Stimulated activated CD8-positive, alpha-beta memory T cell treated with anti-CD3 and anti-CD28 coated beads, Interleukin-4, amount 100 ng/mL, for 24 hours (primary cell): ENCODE results near the gene CEP43.

ENCODE experiments used
- DNase-seq: peaks from one replicate; pipeline ENCODE4 v3.0.0-alpha.2; 2020; ENCODE audit warnings: low read depth

The CEP43 gene

GRCh38 chr6:166999145-166999883 lies at the start of gene CEP43:
Gene CEP43, plus strand, starts transcription at chr6:166999397. Its CDS starts 16 bp downstream, at chr6:166999413.
- DNase-seq = peak; percentile 90

- no peak for DNase-seq
These were observed 49.4 kb upstream of the CEP43 start for GRCh38 chr6:166949528-166950442.

- no peak for DNase-seq
These were observed 48.8 kb upstream of the CEP43 start for GRCh38 chr6:166950443-166950821.

GRCh38 chr6:166950892-166951669 lies 48.1 kb upstream of the CEP43 start:
- peak; percentile 49 for DNase-seq

- DNase-seq = no peak
These were observed 47.5 kb upstream of the CEP43 start for GRCh38 chr6:166951670-166952060.

GRCh38 chr6:166952121-166952520 lies 47.1 kb upstream of the CEP43 start:
- DNase-seq = no peak

- DNase-seq = no peak
These were observed 46.4 kb upstream of the CEP43 start for GRCh38 chr6:166952567-166953486.

GRCh38 chr6:166954118-166954713 lies 45.0 kb upstream of the CEP43 start:
- no peak for DNase-seq

GRCh38 chr6:166955121-166955864 lies 43.9 kb upstream of the CEP43 start:
- DNase-seq = no peak

GRCh38 chr6:166955865-166956443 lies 43.2 kb upstream of the CEP43 start:
- no peak for DNase-seq

- DNase-seq = peak; percentile 98
These were observed 42.6 kb upstream of the CEP43 start, which contains the start of gene RNASET2 for GRCh38 chr6:166956444-166957086. Gene RNASET2, minus strand, starts transcription at chr6:166956550. Its CDS starts 368 bp downstream, at chr6:166956182.

- peak; percentile 45 for DNase-seq
These were observed 42.0 kb upstream of the CEP43 start for GRCh38 chr6:166957087-166957804.

GRCh38 chr6:166957805-166958076 lies 41.5 kb upstream of the CEP43 start:
- DNase-seq = no peak

- no peak for DNase-seq
These were observed 40.0 kb upstream of the CEP43 start for GRCh38 chr6:166958926-166959861.

- no peak for DNase-seq
These were observed 39.1 kb upstream of the CEP43 start for GRCh38 chr6:166959911-166960608.

- DNase-seq = no peak
These were observed 38.6 kb upstream of the CEP43 start for GRCh38 chr6:166960609-166960978.

GRCh38 chr6:166966268-166966667 lies 32.9 kb upstream of the CEP43 start:
- no peak for DNase-seq
